SK-N-SH (cell line): ENCODE results near the gene FOXP1. TPM values are rescaled to one million over a fixed set of nuclear protein-coding genes. Genes with fewer than 3 reads are reported as not detected.

ENCODE experiments used
- CTCF ChIA-PET: fragments of 300-600, 350-600 bp; formaldehyde crosslinking; extraction: SDS; loops from one replicate; lab custom pipeline; 2021; lab: Yijun Ruan, JAX
- POLR2A ChIA-PET: fragments of 350-600 bp; sonication (Branson Sonifier 250); formaldehyde crosslinking; extraction: SDS; loops from one replicate; lab custom pipeline; 2020; ENCODE audit warnings: antibody characterized with exemption, inconsistent platforms; lab: Yijun Ruan, JAX
- DNase-seq: peaks from one replicate; pipeline ENCODE4 v3.0.0; 2012
- H2AFZ ChIP-seq: fragments of 200-600 bp; sonication (generic); 2 replicates; pipeline ENCODE4 v1.8.1; 2016; ENCODE audit warnings: antibody characterized with exemption, mild to moderate bottlenecking, low read depth
- H3F3A ChIP-seq: fragments of 200-600 bp; sonication (generic); replicated peaks from 2 replicates; pipeline ENCODE3; 2016; ENCODE audit warnings: antibody characterized with exemption, mild to moderate bottlenecking; ENCODE audit not compliant: insufficient read depth
- H3K27ac ChIP-seq, 2 experiments: fragments of 200-500 bp in 1 of 2; fragments of 200-600 bp in 1 of 2; sonication (Bioruptor generic) in 1 of 2; sonication (generic), shearing (Covaris generic) in 1 of 2; 2 replicates each; pipeline versions ENCODE4 v1.5.1 to v1.6.1; 2014 to 2016; ENCODE audit warnings: low read depth in 2 of 2, inconsistent platforms in 1 of 2, low read length in 1 of 2, mild to moderate bottlenecking in 1 of 2, mixed read lengths in 1 of 2
- H3K27me3 ChIP-seq: fragments of 200-600 bp; sonication (generic), shearing (Covaris generic); 2 replicates; pipeline ENCODE4 v1.6.1; 2016; ENCODE audit warnings: mixed run types; ENCODE audit not compliant: insufficient read depth
- H3K36me3 ChIP-seq, 2 experiments: fragments of 200-500 bp in 1 of 2; fragments of 200-600 bp in 1 of 2; sonication (Bioruptor generic) in 1 of 2; sonication (generic) in 1 of 2; replicated peaks in 1 of 2; 2 replicates each; pipeline versions ENCODE3 to v1.5.1; 2014 to 2016; ENCODE audit warnings: low read length in 1 of 2, mild to moderate bottlenecking in 1 of 2; ENCODE audit not compliant: insufficient read depth in 2 of 2, control insufficient read depth in 1 of 2
- H3K4me1 ChIP-seq, 2 experiments: fragments of 200-500 bp in 1 of 2; fragments of 200-600 bp in 1 of 2; sonication (Bioruptor generic) in 1 of 2; sonication (generic), shearing (Covaris generic) in 1 of 2; 2 replicates each; pipeline versions ENCODE4 v1.5.1 to v1.6.1; 2014 to 2016; ENCODE audit warnings: low read depth in 1 of 2, low read length in 1 of 2, mixed run types in 1 of 2; ENCODE audit not compliant: insufficient read depth in 2 of 2, control insufficient read depth in 1 of 2
- H3K4me2 ChIP-seq: fragments of 200-600 bp; sonication (generic), shearing (Covaris generic); 2 replicates; pipeline ENCODE4 v1.6.1; 2017; ENCODE audit warnings: mixed run types
- H3K4me3 ChIP-seq, 2 experiments: fragments of 200-500 bp in 1 of 2; fragments of 200-600 bp in 1 of 2; sonication (Bioruptor generic) in 1 of 2; sonication (generic), shearing (Covaris generic) in 1 of 2; 2 replicates each; pipeline versions ENCODE4 v1.5.1 to v1.8.1; 2014 to 2016; ENCODE audit warnings: low read depth in 2 of 2, inconsistent platforms in 1 of 2, low read length in 1 of 2, mild to moderate bottlenecking in 1 of 2, mixed read lengths in 1 of 2, moderate library complexity in 1 of 2
- H3K79me2 ChIP-seq: fragments of 200-600 bp; sonication (generic); 2 replicates; pipeline ENCODE4 v1.8.1; 2017; ENCODE audit warnings: mild to moderate bottlenecking; ENCODE audit not compliant: insufficient read depth
- H3K9ac ChIP-seq: fragments of 200-600 bp; sonication (generic); 2 replicates; pipeline ENCODE4 v1.6.1; 2017; ENCODE audit warnings: mixed run types
- H3K9me2 ChIP-seq: fragments of 200-600 bp; sonication (generic); 2 replicates; pipeline ENCODE4 v1.6.1; 2017; ENCODE audit warnings: mixed run types
- H3K9me3 ChIP-seq: fragments of 200-600 bp; sonication (generic); 2 replicates; pipeline ENCODE4 v1.6.1; 2017; ENCODE audit warnings: mixed run types, mild to moderate bottlenecking, moderate library complexity
- H4K20me1 ChIP-seq: fragments of 200-600 bp; sonication (generic); 2 replicates; pipeline ENCODE4 v1.6.1; 2017; ENCODE audit warnings: mild to moderate bottlenecking, mixed run types; ENCODE audit not compliant: insufficient read depth
- EP300 ChIP-seq, 2 experiments: IDR thresholded peaks; 2 replicates each; pipeline versions ENCODE4 v1.4.0 to v1.6.1; 2012; ENCODE audit warnings: borderline replicate concordance in 1 of 2, low read depth in 1 of 2, low read length in 1 of 2
- FOSL2 ChIP-seq: IDR thresholded peaks from 2 replicates; pipeline ENCODE4 v1.4.0; 2012; ENCODE audit warnings: low read depth, mild to moderate bottlenecking, moderate library complexity, borderline replicate concordance
- JUND ChIP-seq: IDR thresholded peaks from 2 replicates; pipeline ENCODE4 v1.4.0; 2012
- NFIC ChIP-seq: IDR thresholded peaks from 2 replicates; pipeline ENCODE4 v1.4.0; 2012; ENCODE audit warnings: borderline replicate concordance
- PBX3 ChIP-seq: IDR thresholded peaks from 2 replicates; pipeline ENCODE4; 2012
- SIN3A ChIP-seq: IDR thresholded peaks from 2 replicates; pipeline ENCODE4 v1.6.1; 2012; ENCODE audit warnings: low read depth, mild to moderate bottlenecking, low read length, moderate library complexity, borderline replicate concordance
- TCF12 ChIP-seq: IDR thresholded peaks from 2 replicates; pipeline ENCODE4 v1.4.0; 2012
- TEAD4 ChIP-seq: IDR thresholded peaks from 2 replicates; pipeline ENCODE4 v1.4.0; 2012; ENCODE audit warnings: mild to moderate bottlenecking, borderline replicate concordance; ENCODE audit not compliant: insufficient read depth
- WGBS: methylation state at CpG from one replicate; pipeline ENCODE4 v1.1.6; 2017; ENCODE audit warnings: low lambda C conversion rate; 5-methylcytosine and 5-hydroxymethylcytosine counted together
- polyA plus RNA-seq, 3 experiments: library from polyadenylated mRNA; depleted of rRNA; stranded (reverse); fragments of >200 nt; gene quantifications; 2 replicates each; pipeline ENCODE4 v1.2.3, GENCODE V29; 2012
- TF ChIP-seq, protein P1 (sequence below): fragments of 200-600 bp; sonication (generic); IDR thresholded peaks from 2 replicates; pipeline ENCODE4 v1.6.1; 2017; ENCODE audit warnings: antibody characterized with exemption, mild to moderate bottlenecking, moderate library complexity
- TF ChIP-seq, protein P2 (sequence below): fragments of 150-350 bp; IDR thresholded peaks from 2 replicates; pipeline ENCODE4 v1.6.1; 2016; ENCODE audit warnings: mild to moderate bottlenecking, low read depth, low read length

The FOXP1 gene
- polyA plus RNA-seq, 1 of the 3 experiments (the other 2 are of a cell fraction), result 8.8 TPM

GRCh38 chr3:71244826-71245488, 338.6 kb downstream of the FOXP1 start:
- Histone ChIP-seq H3K9me2 (no peaks in the 10 kb centered on the region), H3K9ac (peak overlapping the region; percentile 57), H3F3A (peaks cover 44% of the 10 kb centered on the region), H3K79me2 (peaks cover 69% of the 10 kb centered on the region), H3K27ac (peak overlapping the region in 1 of 2 experiments; percentile 99; a peak in 2 of 4 replicates), H3K4me2 (peak overlapping the region; percentile 48), H2AFZ (no peak overlapping the region), H3K27me3 (no peaks in the 10 kb centered on the region), H4K20me1 (no peaks in the 10 kb centered on the region), H3K4me1 (peaks cover 37 to 55% of the 10 kb centered on the region in 2 experiments), H3K4me3 (no peak overlapping the region; a peak in 1 of 4 replicates), H3K36me3 (no peaks in the 10 kb centered on the region), H3K9me3 (no peaks in the 10 kb centered on the region)
- TF ChIP-seq, protein P1, sequence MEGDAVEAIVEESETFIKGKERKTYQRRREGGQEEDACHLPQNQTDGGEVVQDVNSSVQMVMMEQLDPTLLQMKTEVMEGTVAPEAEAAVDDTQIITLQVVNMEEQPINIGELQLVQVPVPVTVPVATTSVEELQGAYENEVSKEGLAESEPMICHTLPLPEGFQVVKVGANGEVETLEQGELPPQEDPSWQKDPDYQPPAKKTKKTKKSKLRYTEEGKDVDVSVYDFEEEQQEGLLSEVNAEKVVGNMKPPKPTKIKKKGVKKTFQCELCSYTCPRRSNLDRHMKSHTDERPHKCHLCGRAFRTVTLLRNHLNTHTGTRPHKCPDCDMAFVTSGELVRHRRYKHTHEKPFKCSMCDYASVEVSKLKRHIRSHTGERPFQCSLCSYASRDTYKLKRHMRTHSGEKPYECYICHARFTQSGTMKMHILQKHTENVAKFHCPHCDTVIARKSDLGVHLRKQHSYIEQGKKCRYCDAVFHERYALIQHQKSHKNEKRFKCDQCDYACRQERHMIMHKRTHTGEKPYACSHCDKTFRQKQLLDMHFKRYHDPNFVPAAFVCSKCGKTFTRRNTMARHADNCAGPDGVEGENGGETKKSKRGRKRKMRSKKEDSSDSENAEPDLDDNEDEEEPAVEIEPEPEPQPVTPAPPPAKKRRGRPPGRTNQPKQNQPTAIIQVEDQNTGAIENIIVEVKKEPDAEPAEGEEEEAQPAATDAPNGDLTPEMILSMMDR, result 0 out of 2 replicates have a peak, but pooled peaks have one; percentile 9
- TF ChIP-seq NFIC (peak; percentile 42; the same call in 1 of the 2 replicates), SIN3A (no peak), TEAD4 (peak; percentile 48; the same call in 1 of the 2 replicates), PBX3 (peak; percentile 85), FOSL2 (peak; percentile 13; the same call in 1 of the 2 replicates), EP300 (IDR thresholded peaks at IDR 0.05; ENCODE audit: borderline replicate concordance in 1 of 2, low read depth in 1 of 2, low read length in 1 of 2) (peak in 1 of 2 experiments; percentile 73; a peak in 2 of 4 replicates), TCF12 (peak; percentile 57), JUND (peak; percentile 56; the same call in 1 of the 2 replicates)
- TF ChIP-seq, protein P2, sequence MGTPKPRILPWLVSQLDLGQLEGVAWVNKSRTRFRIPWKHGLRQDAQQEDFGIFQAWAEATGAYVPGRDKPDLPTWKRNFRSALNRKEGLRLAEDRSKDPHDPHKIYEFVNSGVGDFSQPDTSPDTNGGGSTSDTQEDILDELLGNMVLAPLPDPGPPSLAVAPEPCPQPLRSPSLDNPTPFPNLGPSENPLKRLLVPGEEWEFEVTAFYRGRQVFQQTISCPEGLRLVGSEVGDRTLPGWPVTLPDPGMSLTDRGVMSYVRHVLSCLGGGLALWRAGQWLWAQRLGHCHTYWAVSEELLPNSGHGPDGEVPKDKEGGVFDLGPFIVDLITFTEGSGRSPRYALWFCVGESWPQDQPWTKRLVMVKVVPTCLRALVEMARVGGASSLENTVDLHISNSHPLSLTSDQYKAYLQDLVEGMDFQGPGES, result no peak
- POLR2A ChIA-PET, result no interaction called here
- CTCF ChIA-PET, result no interaction called here
- DNase-seq, result no peak
- WGBS, result 51% methylated on average over 8 of the region's 8 CpGs
